Trophoblast cell (in vitro differentiated cells and primary cell): ENCODE results near the gene MRGPRD.

Experiments
- DNase-seq, 2 donors: peaks; one replicate each; pipeline ENCODE4 v3.0.0-alpha.2; 2016
- H2AFZ ChIP-seq: 2 replicates; pipeline ENCODE4 v1.6.1; 2013; ENCODE audit warnings: low read length, moderate library complexity, mild to moderate bottlenecking; ENCODE audit not compliant: insufficient read depth, poor library complexity
- H2AK5ac ChIP-seq: 2 replicates; pipeline ENCODE4 v1.6.1; 2013; ENCODE audit warnings: mild to moderate bottlenecking, low read length
- H2BK120ac ChIP-seq: 2 replicates; pipeline ENCODE4 v1.6.1; 2013; ENCODE audit warnings: low read length, mild to moderate bottlenecking, moderate library complexity; ENCODE audit not compliant: insufficient read depth, poor library complexity
- H2BK12ac ChIP-seq: 2 replicates; pipeline ENCODE4 v1.6.1; 2013; ENCODE audit warnings: mild to moderate bottlenecking, low read length, moderate library complexity
- H2BK5ac ChIP-seq: 2 replicates; pipeline ENCODE4 v1.6.1; 2013; ENCODE audit warnings: low read length, low read depth, moderate library complexity, mild to moderate bottlenecking; ENCODE audit not compliant: poor library complexity
- H3K14ac ChIP-seq: 2 replicates; pipeline ENCODE4 v1.6.1; 2013; ENCODE audit warnings: mild to moderate bottlenecking, low read length
- H3K18ac ChIP-seq: 2 replicates; pipeline ENCODE4 v1.6.1; 2013; ENCODE audit warnings: mild to moderate bottlenecking, low read length
- H3K23ac ChIP-seq: 2 replicates; pipeline ENCODE4 v1.6.1; 2013; ENCODE audit warnings: low read length
- H3K27ac ChIP-seq: 2 replicates; pipeline ENCODE4 v1.5.1; 2013; ENCODE audit warnings: low read depth, mild to moderate bottlenecking, inconsistent platforms, low read length, moderate library complexity
- H3K27me3 ChIP-seq: 2 replicates; pipeline ENCODE4 v1.6.1; 2013; ENCODE audit warnings: inconsistent platforms, mild to moderate bottlenecking, low read length, moderate library complexity; ENCODE audit not compliant: insufficient read depth
- H3K36me3 ChIP-seq, 2 experiments: 1 replicate in 1 of 2; 2 replicates in 1 of 2; pipeline ENCODE4 v1.6.1; 2013; ENCODE audit warnings: low read length in 2 of 2, mild to moderate bottlenecking in 2 of 2, moderate library complexity in 1 of 2; ENCODE audit not compliant: insufficient read depth in 2 of 2, control insufficient read depth in 1 of 2
- H3K4ac ChIP-seq: 2 replicates; pipeline ENCODE4 v1.6.1; 2013; ENCODE audit warnings: low read depth, mild to moderate bottlenecking, low read length, moderate library complexity
- H3K4me1 ChIP-seq, 2 experiments: 1 replicate in 1 of 2; 2 replicates in 1 of 2; pipeline ENCODE4 v1.6.1; 2013; ENCODE audit warnings: low read length in 2 of 2, mild to moderate bottlenecking in 2 of 2, moderate library complexity in 1 of 2; ENCODE audit not compliant: insufficient read depth in 2 of 2, control insufficient read depth in 1 of 2
- H3K4me2 ChIP-seq: 2 replicates; pipeline ENCODE4 v1.6.1; 2013; ENCODE audit warnings: inconsistent platforms, mild to moderate bottlenecking, low read length, moderate library complexity
- H3K4me3 ChIP-seq: 2 replicates; pipeline ENCODE4 v1.5.1; 2013; ENCODE audit warnings: mild to moderate bottlenecking, low read depth, low read length, inconsistent platforms
- H3K79me1 ChIP-seq: one replicate; pipeline ENCODE4 v1.6.1; 2013; ENCODE audit warnings: low read length
- H3K79me2 ChIP-seq: 2 replicates; pipeline ENCODE4 v1.6.1; 2013; ENCODE audit warnings: low read length, mild to moderate bottlenecking; ENCODE audit not compliant: control insufficient read depth, insufficient read depth, poor library complexity
- H3K9ac ChIP-seq: 2 replicates; pipeline ENCODE4 v1.6.1; 2013; ENCODE audit warnings: mild to moderate bottlenecking, low read length
- H3K9me3 ChIP-seq: 2 replicates; pipeline ENCODE4 v1.6.1; 2013; ENCODE audit warnings: low read depth, mild to moderate bottlenecking, control low read depth, inconsistent platforms, low read length; ENCODE audit not compliant: insufficient read depth
- H4K12ac ChIP-seq: 2 replicates; pipeline ENCODE4 v1.6.1; 2013; ENCODE audit warnings: low read depth, mild to moderate bottlenecking, low read length, moderate library complexity
- H4K8ac ChIP-seq: 2 replicates; pipeline ENCODE4 v1.6.1; 2013; ENCODE audit warnings: low read depth, mild to moderate bottlenecking, low read length, moderate library complexity
- H4K91ac ChIP-seq: one replicate; pipeline ENCODE4 v1.6.1; 2013; ENCODE audit warnings: low read depth, mild to moderate bottlenecking, low read length, moderate library complexity
- WGBS: extraction: QIAGEN DNeasy Blood & Tissue Kit; methylation state at CpG from one replicate; pipeline ENCODE4 v1.1.7; 2013; ENCODE audit warnings: missing lambda C conversion rate; ENCODE audit not compliant: insufficient read length, insufficient coverage; ENCODE audit errors: extremely low coverage; 5-methylcytosine and 5-hydroxymethylcytosine counted together

MRGPRD gene

DNA sequence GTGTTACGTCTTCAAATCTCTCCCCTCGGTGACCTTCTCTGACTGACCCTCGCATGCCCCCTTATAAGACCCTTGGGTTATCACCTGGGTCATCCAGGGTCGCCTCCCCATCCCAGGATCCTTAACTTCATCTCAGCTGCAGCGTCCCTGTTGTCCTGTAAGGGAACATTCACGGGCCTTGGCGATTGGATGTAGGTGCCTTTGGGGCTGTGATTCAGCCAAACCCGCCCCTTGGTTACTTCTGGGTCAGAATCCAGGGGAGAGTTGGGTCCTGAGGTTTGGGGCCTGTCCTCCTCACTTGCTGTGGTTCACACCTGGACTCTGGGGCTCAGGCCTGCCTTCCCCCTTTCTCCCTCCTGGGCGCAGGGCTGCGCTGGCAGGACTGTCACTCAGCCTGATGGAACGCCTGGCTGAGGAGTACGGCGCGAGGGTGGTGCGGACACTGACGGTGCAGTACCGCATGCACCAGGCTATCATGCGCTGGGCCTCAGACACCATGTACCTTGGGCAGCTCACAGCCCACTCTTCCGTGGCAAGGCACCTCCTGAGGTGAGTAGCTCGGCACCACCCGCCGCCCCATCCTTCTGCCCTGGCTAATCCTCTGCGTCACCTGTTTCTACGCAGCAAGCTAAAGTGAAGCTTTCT, 47.7 kb downstream of the MRGPRD start:
- Histone ChIP-seq H3K23ac (no peak overlapping the region), H4K8ac (no peak overlapping the region), H3K79me2 (no peaks in the 10 kb centered on the region), H3K4me2 (no peak overlapping the region), H2BK5ac (no peak overlapping the region), H3K18ac (no peak overlapping the region), H3K14ac (no peak overlapping the region), H4K91ac (no peak overlapping the region), H2AK5ac (no peak overlapping the region), H3K36me3 (peaks cover 62 to 72% of the 10 kb centered on the region in 2 experiments), H2BK12ac (no peak overlapping the region), H3K79me1 (no peaks in the 10 kb centered on the region), H4K12ac (no peak overlapping the region), H2AFZ (no peak overlapping the region), H3K4me3 (peak overlapping the region; percentile 14), H3K27ac (no peak overlapping the region), H3K9ac (no peak overlapping the region), H2BK120ac (no peak overlapping the region), H3K27me3 (no peaks in the 10 kb centered on the region), H3K4me1 (no peaks in the 10 kb centered on the region), H3K9me3 (peaks cover 2% of the 10 kb centered on the region), H3K4ac (no peak overlapping the region)
- DNase-seq = no peak
- no CpG with 5 or more reads among the region's 24 CpGs for WGBS

DNA sequence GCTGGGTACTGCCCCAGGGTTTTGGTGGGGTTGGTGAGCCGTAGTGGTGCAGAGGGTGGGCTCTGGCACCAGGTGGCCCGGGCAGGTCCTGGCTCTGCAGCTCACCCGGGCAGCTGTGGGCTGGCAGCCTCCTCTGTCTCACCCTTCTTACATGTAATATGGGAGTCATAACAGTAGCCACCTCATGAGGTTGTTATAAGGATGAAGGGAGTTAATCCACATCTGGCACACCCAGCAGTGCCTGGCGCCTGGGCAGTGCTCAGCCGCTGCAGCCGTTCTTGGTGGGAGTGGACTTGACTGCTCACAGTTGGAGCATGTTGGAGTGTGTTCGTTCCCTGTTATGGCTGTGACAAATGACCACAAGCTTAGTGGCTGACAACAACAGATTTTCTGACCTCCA, 48.4 kb downstream of the MRGPRD start:
- Histone ChIP-seq H4K91ac (no peak overlapping the region), H3K18ac (no peak overlapping the region), H2BK12ac (no peak overlapping the region), H3K9ac (no peak overlapping the region), H2BK5ac (no peak overlapping the region), H3K4me2 (no peak overlapping the region), H3K4ac (no peak overlapping the region), H2BK120ac (no peak overlapping the region), H3K4me1 (no peaks in the 10 kb centered on the region), H3K36me3 (peaks cover 60 to 71% of the 10 kb centered on the region in 2 experiments), H3K9me3 (peaks cover under 1% of the 10 kb centered on the region), H2AK5ac (no peak overlapping the region), H2AFZ (no peak overlapping the region), H4K8ac (no peak overlapping the region), H3K27ac (no peak overlapping the region), H3K79me1 (no peaks in the 10 kb centered on the region), H4K12ac (no peak overlapping the region), H3K23ac (no peak overlapping the region), H3K27me3 (no peaks in the 10 kb centered on the region), H3K79me2 (no peaks in the 10 kb centered on the region), H3K4me3 (no peak overlapping the region), H3K14ac (no peak overlapping the region)
- no peak for DNase-seq
- no CpG with 5 or more reads among the region's 7 CpGs for WGBS

DNA sequence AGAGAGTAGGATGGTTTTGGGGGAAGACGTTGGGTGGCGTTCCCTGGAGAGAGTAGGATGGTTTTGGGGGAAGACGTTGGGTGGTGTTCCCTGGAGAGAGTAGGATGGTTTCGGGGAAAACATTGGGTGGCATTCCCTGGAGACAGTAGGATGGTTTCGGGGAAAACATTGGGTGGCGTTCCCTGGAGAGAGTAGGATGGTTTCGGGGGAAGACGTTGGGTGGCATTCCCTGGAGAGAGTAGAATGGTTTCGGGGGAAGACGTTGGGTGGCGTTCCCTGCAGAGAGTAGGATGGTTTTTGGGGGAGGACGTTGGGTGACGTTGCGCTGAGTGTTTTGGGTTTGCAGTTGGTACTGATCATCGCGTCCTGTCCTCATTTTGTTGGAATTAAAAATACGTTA, 48.9 kb downstream of the MRGPRD start:
- Histone ChIP-seq H2BK5ac (no peak overlapping the region), H3K18ac (no peak overlapping the region), H3K27ac (no peak overlapping the region), H3K4me2 (no peak overlapping the region), H3K79me1 (no peaks in the 10 kb centered on the region), H4K8ac (no peak overlapping the region), H2BK120ac (no peak overlapping the region), H3K4me1 (no peaks in the 10 kb centered on the region), H2AK5ac (no peak overlapping the region), H3K23ac (no peak overlapping the region), H2BK12ac (no peak overlapping the region), H3K4ac (no peak overlapping the region), H3K36me3 (peaks cover 58 to 69% of the 10 kb centered on the region in 2 experiments), H3K27me3 (no peaks in the 10 kb centered on the region), H3K4me3 (no peak overlapping the region), H4K91ac (no peak overlapping the region), H3K14ac (no peak overlapping the region), H3K79me2 (no peaks in the 10 kb centered on the region), H4K12ac (no peak overlapping the region), H3K9ac (no peak overlapping the region), H2AFZ (no peak overlapping the region), H3K9me3 (no peaks in the 10 kb centered on the region)
- WGBS = 100% methylated on average over 4 of the region's 17 CpGs
- DNase-seq = no peak

DNA sequence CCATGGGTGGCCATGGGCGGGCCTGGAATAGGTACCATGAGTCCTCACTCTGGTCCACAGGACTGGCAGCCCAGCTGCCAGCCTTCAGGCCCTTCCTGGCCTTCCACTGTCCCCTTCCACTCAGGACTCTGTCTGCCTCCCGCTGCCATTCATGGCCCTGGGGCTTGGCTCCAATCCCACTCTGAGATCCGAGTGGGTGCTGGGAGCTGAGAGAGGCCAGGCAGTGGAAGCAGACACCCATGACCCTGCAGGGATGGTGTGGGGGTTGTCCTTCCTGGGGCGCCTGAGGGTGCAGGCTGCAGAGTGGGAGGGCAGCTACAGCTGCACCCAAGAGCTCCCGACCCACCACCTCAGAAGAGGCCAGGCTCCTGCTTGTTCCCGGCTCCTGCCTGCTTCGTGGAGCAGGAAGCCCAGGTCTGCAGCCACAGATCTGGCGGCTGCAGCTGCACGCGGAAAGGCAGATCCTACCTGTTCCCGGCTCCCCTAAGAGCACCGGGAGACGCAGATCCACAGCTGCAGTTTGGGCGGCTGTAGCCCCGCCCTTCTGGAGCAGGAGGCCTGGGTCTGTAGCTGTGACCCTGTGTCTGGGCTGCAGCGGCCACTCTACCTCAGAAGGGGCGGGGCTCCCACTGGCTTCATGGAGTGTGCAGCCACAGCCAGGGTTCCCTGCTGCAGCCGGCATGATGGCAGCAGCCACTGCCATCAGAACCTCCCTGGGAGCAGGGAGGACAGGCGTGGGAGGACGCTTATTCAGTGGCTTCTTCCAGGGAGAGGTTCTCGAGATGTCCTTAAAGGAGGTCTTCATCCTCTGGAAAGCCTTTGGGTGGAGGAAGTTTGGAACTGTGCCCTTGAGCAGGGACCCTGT, 49.6 kb downstream of the MRGPRD start:
- H3K79me2 ChIP-seq = no peaks in the 10 kb centered on the region

More for the DNA sequence above, 49.6 kb downstream of the MRGPRD start:
- no peak overlapping the region for H4K8ac ChIP-seq
- no peaks in the 10 kb centered on the region for H3K27me3 ChIP-seq
- no peak overlapping the region for H4K12ac ChIP-seq
- H3K36me3 ChIP-seq = peaks cover 53 to 65% of the 10 kb centered on the region in 2 experiments
- H3K9me3 ChIP-seq = peaks cover 1% of the 10 kb centered on the region
- no CpG with 5 or more reads among the region's 21 CpGs for WGBS
- H2AFZ ChIP-seq = no peak overlapping the region
- no peak overlapping the region for H3K14ac ChIP-seq
- H3K18ac ChIP-seq = no peak overlapping the region
- no peak overlapping the region for H3K27ac ChIP-seq
- no peak overlapping the region for H2BK12ac ChIP-seq
- H3K4me2 ChIP-seq = no peak overlapping the region
- no peak overlapping the region for H3K23ac ChIP-seq
- H3K4me3 ChIP-seq = no peak overlapping the region
- H3K4me1 ChIP-seq = no peaks in the 10 kb centered on the region
- no peak overlapping the region for H2BK120ac ChIP-seq
- H2BK5ac ChIP-seq = no peak overlapping the region
- no peak overlapping the region for H2AK5ac ChIP-seq
- no peak overlapping the region for H3K9ac ChIP-seq
- H3K4ac ChIP-seq = no peak overlapping the region
- no peaks in the 10 kb centered on the region for H3K79me1 ChIP-seq
- H4K91ac ChIP-seq = no peak overlapping the region
- no peak for DNase-seq
